HUES6 (cell line): ENCODE data around the gene SPEG.

ENCODE experiments used
- H3K27ac ChIP-seq: 2 replicates; pipeline ENCODE4 v1.7.0; 2013; ENCODE audit warnings: low read depth, mild to moderate bottlenecking, low read length, inconsistent platforms
- H3K27me3 ChIP-seq: 2 replicates; pipeline ENCODE4 v1.6.1; 2013; ENCODE audit warnings: low read length; ENCODE audit not compliant: control insufficient read depth, insufficient read depth
- H3K36me3 ChIP-seq: 2 replicates; pipeline ENCODE4 v1.6.1; 2013; ENCODE audit warnings: low read length; ENCODE audit not compliant: control insufficient read depth, insufficient read depth
- H3K4me1 ChIP-seq: 2 replicates; pipeline ENCODE4 v1.6.1; 2013; ENCODE audit warnings: low read length; ENCODE audit not compliant: control insufficient read depth, insufficient read depth
- H3K4me3 ChIP-seq: 2 replicates; pipeline ENCODE4 v1.5.1; 2013; ENCODE audit warnings: low read depth, low read length
- H3K9ac ChIP-seq: one replicate; pipeline ENCODE4 v1.6.1; 2013; ENCODE audit warnings: mild to moderate bottlenecking, low read length
- H3K9me3 ChIP-seq: 2 replicates; pipeline ENCODE4 v1.6.1; 2013; ENCODE audit warnings: low read depth, low read length; ENCODE audit not compliant: control insufficient read depth, insufficient read depth

SPEG gene

DNA sequence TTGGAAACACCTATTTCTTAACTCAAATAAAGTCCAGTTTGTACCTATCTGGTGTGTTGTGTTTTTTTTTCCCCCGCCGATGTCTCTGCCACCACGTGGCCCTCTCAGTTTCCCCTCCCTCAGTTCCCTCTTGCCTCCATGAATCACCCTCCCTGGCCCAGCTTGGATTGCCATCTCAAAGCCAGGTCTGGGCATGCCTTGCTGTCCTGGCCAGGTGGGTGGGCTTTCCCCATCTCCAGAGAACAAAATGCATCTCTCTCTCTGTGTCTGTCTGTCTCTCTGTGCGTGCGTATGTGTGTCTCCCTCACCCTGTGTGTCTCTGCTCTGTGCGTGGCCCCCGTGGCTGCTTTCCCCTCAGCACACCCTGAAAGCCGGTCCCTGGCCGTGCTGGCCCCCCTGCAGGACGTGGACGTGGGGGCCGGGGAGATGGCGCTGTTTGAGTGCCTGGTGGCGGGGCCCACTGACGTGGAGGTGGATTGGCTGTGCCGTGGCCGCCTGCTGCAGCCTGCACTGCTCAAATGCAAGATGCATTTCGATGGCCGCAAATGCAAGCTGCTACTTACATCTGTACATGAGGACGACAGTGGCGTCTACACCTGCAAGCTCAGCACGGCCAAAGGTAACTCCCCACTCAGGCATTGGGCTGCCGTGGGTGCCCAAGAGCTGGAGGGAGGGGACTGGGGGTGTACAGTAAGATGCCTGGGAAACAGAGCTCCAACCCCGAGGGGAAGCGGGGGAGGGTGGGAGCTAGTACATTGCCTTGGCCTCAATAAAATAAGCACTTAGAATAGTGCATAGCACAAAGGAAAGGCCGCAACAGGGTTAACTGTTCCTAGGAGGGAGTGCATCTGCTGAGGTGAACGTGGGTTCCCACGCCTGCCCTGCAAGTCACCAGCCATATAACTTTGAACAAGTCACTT is 32.4 kb downstream of the SPEG start:
- Histone ChIP-seq H3K9ac (no peak overlapping the region), H3K36me3 (peaks cover 12% of the 10 kb centered on the region), H3K27ac (no peak overlapping the region), H3K4me3 (no peak overlapping the region), H3K4me1 (no peaks in the 10 kb centered on the region), H3K27me3 (no peaks in the 10 kb centered on the region), H3K9me3 (no peaks in the 10 kb centered on the region)

DNA sequence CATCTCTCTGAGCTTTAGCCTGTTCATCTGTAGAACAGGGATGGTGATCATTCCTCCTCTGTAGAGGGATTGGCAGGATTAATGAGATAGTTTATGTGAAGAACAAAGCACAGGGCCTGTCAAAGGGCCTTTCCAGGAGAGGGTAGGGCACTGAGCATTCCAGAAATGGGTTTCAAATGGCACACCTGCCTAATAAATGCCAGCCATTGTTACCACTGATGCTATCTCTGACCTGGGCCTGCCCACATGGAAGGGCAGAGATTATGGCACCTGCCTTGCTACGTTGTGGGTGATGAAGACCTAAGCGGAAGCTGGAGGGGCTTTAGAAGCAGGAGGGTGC is 33.1 kb downstream of the SPEG start:
- Histone ChIP-seq H3K9ac (no peak overlapping the region), H3K36me3 (peaks cover 9% of the 10 kb centered on the region; the same call in 1 of the 2 replicates), H3K4me3 (no peak overlapping the region), H3K27me3 (no peaks in the 10 kb centered on the region), H3K9me3 (no peaks in the 10 kb centered on the region), H3K4me1 (no peaks in the 10 kb centered on the region), H3K27ac (no peak overlapping the region)

DNA sequence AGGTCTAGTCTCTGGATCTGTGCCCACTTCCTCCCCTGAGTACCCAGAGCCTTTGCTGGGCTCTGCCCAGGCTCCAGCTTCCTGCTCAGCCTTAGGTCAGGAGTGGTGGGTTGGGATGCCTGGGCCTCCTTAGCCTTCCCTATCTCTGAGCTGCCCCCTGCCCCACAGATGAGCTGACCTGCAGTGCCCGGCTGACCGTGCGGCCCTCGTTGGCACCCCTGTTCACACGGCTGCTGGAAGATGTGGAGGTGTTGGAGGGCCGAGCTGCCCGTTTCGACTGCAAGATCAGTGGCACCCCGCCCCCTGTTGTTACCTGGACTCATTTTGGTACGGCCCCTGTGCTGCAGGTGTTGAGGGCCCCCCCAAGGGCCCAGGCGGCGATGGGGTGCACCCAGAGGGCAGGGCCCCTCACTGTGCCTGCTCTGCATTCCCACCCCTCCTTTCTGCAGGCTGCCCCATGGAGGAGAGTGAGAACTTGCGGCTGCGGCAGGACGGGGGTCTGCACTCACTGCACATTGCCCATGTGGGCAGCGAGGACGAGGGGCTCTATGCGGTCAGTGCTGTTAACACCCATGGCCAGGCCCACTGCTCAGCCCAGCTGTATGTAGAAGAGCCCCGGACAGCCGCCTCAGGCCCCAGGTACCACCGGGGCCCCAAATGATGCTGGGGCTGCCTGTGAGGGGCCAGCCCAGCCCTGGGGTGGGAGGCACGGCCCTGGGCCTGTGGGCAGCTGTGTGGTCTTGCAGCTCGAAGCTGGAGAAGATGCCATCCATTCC is 34.0 kb downstream of the SPEG start:
- H3K4me3 ChIP-seq = no peak overlapping the region
- H3K4me1 ChIP-seq = no peaks in the 10 kb centered on the region
- H3K27me3 ChIP-seq = no peaks in the 10 kb centered on the region
- H3K9ac ChIP-seq = no peak overlapping the region
- H3K27ac ChIP-seq = no peak overlapping the region
- no peaks in the 10 kb centered on the region for H3K9me3 ChIP-seq
- peaks cover 9% of the 10 kb centered on the region; the same call in 1 of the 2 replicates for H3K36me3 ChIP-seq

DNA sequence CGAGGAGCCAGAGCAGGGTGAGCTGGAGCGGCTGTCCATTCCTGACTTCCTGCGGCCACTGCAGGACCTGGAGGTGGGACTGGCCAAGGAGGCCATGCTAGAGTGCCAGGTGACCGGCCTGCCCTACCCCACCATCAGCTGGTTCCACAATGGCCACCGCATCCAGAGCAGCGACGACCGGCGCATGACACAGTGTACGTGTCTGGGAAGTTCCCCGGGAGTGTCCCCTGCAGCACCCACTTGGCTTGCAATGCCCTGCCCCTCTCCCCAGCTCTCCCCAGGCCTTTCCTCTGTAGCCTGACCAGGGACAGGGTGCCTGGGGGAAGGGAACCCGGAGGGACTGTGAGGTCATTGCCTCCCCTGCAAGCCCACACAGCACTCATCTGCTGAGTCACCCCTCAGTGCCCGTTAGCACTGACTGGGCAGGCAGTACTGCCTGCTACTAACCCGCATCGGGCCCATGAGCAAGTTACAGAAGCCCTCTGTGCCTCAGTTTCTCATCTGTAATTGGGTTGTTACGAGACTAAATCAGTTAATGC is 34.6 kb downstream of the SPEG start:
- no peaks in the 10 kb centered on the region for H3K9me3 ChIP-seq
- no peak overlapping the region for H3K9ac ChIP-seq
- H3K27ac ChIP-seq = no peak overlapping the region
- H3K27me3 ChIP-seq = no peaks in the 10 kb centered on the region
- no peak overlapping the region for H3K4me3 ChIP-seq
- peaks cover 9% of the 10 kb centered on the region; the same call in 1 of the 2 replicates for H3K36me3 ChIP-seq
- no peaks in the 10 kb centered on the region for H3K4me1 ChIP-seq

DNA sequence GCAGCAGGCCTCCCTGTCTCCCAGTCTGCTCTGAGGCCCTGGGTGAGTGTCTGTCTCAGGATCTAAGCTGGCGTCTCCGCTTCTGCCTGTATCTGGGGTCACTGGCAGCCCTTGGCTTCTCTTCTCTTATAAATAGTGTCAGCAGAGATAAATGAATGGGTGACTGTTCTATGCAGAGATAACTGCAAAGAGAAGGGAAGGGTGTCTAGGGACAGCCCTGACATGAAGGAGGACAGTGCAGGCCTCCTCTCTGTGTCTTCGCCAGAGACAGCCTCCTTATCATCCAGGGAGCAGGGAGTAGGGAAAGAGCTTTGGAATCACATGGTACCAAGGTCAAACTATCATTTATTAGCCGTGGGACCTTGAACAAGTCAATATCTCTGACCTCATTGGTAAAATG is 35.8 kb downstream of the SPEG start:
- Histone ChIP-seq H3K36me3 (peaks cover 6% of the 10 kb centered on the region; the same call in 1 of the 2 replicates), H3K9me3 (no peaks in the 10 kb centered on the region), H3K27ac (no peak overlapping the region), H3K4me1 (peaks cover 2% of the 10 kb centered on the region; the same call in 1 of the 2 replicates), H3K9ac (no peak overlapping the region), H3K4me3 (no peak overlapping the region), H3K27me3 (no peaks in the 10 kb centered on the region)

DNA sequence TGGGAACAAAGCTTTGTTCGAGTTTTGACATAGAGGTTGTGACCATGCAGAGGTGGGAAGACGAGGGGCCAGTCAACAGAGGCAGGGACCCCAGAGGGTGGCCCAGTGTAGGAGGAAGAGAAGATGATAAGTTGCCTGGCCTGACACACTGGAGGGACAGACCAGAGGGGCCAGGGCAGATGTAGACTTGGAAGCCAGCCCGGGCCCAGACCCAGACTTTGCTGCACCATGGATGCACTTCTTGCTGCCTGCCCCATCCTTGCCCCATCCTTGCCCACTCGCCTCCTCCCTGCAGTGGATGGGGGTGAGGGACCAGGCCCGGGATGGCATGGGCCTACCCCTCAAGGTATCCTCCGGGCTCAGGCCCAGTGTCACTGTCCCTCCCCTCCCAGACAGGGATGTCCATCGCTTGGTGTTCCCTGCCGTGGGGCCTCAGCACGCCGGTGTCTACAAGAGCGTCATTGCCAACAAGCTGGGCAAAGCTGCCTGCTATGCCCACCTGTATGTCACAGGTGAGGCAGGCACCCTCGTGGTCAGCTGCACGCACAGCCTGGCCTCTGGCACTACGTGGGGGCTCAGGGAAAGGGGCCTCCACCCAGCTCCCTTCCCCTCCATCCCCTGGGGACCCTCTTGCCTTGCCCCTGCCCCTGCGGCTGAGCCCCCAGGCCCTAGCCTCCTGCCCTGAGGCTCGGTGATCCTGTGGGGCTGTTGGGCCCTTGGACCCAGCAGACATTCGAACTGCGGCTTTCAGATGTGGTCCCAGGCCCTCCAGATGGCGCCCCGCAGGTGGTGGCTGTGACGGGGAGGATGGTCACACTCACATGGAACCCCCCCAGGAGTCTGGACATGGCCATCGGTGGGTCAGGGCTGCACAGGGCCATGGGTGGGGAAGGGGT is 37.1 kb downstream of the SPEG start:
- Histone ChIP-seq H3K9ac (no peak overlapping the region), H3K27me3 (no peaks in the 10 kb centered on the region), H3K4me1 (peaks cover 8% of the 10 kb centered on the region; the same call in 1 of the 2 replicates), H3K9me3 (no peaks in the 10 kb centered on the region), H3K27ac (no peak overlapping the region), H3K36me3 (0 out of 2 replicates have a peak, but pooled peaks cover 2% of the 10 kb centered on the region), H3K4me3 (no peak overlapping the region)

DNA sequence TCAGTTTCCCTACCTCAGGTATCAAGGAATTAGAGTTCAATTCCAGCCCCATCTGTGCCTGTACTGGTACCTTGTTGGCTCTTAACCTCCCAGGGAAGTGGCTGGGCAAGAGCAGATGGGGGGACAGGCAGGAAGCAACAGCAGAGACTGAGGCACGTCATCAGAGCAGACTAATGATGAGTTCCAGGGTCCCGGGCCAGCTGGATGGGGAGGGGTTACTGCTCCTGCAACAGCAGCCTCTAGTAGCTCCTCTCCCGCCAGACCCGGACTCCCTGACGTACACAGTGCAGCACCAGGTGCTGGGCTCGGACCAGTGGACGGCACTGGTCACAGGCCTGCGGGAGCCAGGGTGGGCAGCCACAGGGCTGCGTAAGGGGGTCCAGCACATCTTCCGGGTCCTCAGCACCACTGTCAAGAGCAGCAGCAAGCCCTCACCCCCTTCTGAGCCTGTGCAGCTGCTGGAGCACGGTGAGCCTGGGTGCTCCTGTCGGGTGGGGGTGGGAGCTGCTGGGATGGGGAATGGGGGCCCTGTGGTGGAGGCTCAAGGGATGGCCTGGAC is 38.1 kb downstream of the SPEG start:
- Histone ChIP-seq H3K27me3 (no peaks in the 10 kb centered on the region), H3K9me3 (no peaks in the 10 kb centered on the region), H3K4me3 (no peak overlapping the region)

DNA sequence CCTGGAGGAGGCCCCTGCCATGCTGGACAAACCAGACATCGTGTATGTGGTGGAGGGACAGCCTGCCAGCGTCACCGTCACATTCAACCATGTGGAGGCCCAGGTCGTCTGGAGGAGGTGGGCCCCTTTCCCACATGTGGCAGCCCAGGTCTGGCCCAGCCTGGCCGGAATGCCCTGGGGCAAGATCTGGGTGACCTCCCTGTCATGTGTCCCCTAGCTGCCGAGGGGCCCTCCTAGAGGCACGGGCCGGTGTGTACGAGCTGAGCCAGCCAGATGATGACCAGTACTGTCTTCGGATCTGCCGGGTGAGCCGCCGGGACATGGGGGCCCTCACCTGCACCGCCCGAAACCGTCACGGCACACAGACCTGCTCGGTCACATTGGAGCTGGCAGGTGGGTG is 38.9 kb downstream of the SPEG start:
- no peak overlapping the region for H3K4me3 ChIP-seq
- H3K27me3 ChIP-seq = no peaks in the 10 kb centered on the region
- H3K36me3 ChIP-seq = no peaks in the 10 kb centered on the region
- peaks cover 13% of the 10 kb centered on the region for H3K4me1 ChIP-seq
- H3K9me3 ChIP-seq = no peaks in the 10 kb centered on the region
- H3K27ac ChIP-seq = no peak overlapping the region
- H3K9ac ChIP-seq = no peak overlapping the region

More for the DNA sequence above, 38.1 kb downstream of the SPEG start:
- Histone ChIP-seq H3K27ac (no peak overlapping the region), H3K4me1 (peaks cover 13% of the 10 kb centered on the region), H3K9ac (no peak overlapping the region), H3K36me3 (no peaks in the 10 kb centered on the region)

DNA sequence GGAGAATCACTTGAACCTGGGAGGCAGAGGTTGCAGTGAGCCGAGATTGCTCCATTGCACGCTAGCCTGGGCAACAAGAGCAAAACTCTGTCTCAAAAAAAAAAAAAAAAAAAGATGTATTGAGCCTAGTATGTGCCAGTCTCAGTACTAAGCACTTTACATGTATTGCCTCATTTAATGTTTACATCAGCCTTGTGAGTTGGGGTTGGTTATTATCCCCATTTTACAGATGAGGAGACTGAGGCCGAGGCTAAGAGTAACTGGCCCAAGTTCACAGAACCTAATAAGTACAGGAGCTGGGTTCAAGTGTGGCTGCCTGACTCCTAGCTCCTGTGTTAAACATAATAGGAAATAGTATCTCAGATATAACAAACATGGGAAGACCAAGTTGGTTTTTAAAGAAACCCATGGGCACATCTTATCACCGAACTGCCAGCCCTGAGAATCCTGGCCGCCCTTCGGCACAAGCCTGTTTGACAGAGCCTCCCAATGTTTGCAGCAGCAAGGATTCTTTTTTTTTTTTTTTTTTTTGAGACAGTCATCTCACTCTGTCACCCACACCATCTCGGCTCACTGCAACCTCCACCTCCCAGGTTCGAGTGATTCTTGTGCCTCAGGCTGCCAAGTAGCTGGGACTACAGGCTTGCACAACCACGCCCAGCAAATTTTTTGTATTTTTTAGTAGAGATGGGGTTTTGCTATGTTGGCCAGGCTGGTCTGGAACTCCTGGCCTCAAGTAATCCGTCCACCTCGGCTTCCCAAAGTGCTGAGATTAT is 39.8 kb downstream of the SPEG start:
- no peaks in the 10 kb centered on the region for H3K27me3 ChIP-seq
- H3K9ac ChIP-seq = no peak overlapping the region

DNA sequence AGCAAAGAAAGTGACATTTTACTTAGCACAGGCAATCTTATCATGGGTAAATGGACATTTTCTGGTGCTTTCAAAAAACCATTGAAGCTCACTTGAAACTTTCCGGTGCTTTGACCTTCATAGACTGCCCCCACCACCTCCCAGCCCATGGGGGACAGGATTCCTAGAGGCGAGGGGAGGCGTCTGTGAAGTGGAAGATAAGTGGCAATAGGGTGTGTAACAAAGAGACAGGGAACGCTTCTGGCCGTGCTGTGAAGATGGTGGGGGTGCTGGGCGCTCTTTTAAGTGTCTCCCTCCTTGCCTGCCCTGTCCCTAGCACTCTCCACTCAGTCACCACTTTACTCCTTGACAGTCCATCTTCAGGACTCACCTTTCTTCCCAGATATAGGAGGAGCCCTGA is 40.6 kb downstream of the SPEG start:
- no peak overlapping the region for H3K27ac ChIP-seq
- no peak overlapping the region for H3K4me3 ChIP-seq
- no peaks in the 10 kb centered on the region for H3K36me3 ChIP-seq
- H3K9ac ChIP-seq = no peak overlapping the region
- peaks cover 13% of the 10 kb centered on the region for H3K4me1 ChIP-seq
- H3K9me3 ChIP-seq = no peaks in the 10 kb centered on the region
- H3K27me3 ChIP-seq = no peaks in the 10 kb centered on the region

More for the DNA sequence above, 39.8 kb downstream of the SPEG start:
- Histone ChIP-seq H3K27ac (no peak overlapping the region), H3K4me1 (peaks cover 13% of the 10 kb centered on the region), H3K4me3 (no peak overlapping the region), H3K9me3 (no peaks in the 10 kb centered on the region), H3K36me3 (no peaks in the 10 kb centered on the region)
